SU-DHL-6 (cell line): ENCODE results near the gene UNC13B.

Experiments used
- EZH2phosphoT487 ChIP-seq: fragments of 200-600 bp; sonication (generic), shearing (Covaris generic); conservative IDR thresholded peaks from 2 replicates; pipeline ENCODE4 v1.6.1; 2018; ENCODE audit warnings: mild to moderate bottlenecking, antibody characterized with exemption, low read length, moderate library complexity, mixed read lengths
- TF ChIP-seq, protein P1 (sequence below): fragments of 200-600 bp; sonication (generic); IDR thresholded peaks from one replicate; pipeline ENCODE4 v1.5.1; 2017; ENCODE audit warnings: antibody characterized with exemption, mild to moderate bottlenecking, low read length, moderate library complexity; ENCODE audit not compliant: insufficient read depth, poor library complexity, severe bottlenecking

DNA sequence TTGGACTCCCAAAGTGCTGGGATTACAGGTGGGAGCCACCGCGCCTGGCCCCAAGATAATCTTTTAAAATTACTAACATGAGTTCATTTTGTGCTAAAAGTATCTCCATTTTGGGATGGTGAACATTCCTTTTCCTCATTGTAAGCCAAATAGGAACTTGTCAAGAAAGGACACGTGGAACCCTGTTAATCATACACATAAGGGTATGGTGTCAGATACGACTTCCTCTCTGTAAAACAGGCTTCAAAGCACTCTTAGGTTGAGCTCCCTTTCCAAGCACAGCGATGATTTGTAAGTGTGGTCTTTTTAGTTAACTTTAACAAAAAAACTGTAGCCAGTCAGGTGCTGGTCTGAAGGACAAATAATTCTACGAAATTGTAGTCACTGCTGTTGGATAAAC, 132.7 kb downstream of the UNC13B start:
- TF ChIP-seq, protein P1, sequence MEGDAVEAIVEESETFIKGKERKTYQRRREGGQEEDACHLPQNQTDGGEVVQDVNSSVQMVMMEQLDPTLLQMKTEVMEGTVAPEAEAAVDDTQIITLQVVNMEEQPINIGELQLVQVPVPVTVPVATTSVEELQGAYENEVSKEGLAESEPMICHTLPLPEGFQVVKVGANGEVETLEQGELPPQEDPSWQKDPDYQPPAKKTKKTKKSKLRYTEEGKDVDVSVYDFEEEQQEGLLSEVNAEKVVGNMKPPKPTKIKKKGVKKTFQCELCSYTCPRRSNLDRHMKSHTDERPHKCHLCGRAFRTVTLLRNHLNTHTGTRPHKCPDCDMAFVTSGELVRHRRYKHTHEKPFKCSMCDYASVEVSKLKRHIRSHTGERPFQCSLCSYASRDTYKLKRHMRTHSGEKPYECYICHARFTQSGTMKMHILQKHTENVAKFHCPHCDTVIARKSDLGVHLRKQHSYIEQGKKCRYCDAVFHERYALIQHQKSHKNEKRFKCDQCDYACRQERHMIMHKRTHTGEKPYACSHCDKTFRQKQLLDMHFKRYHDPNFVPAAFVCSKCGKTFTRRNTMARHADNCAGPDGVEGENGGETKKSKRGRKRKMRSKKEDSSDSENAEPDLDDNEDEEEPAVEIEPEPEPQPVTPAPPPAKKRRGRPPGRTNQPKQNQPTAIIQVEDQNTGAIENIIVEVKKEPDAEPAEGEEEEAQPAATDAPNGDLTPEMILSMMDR: no peak
- no peak for TF ChIP-seq EZH2phosphoT487
